ENCODE data around the gene JAGN1.

JAGN1 gene

DNA sequence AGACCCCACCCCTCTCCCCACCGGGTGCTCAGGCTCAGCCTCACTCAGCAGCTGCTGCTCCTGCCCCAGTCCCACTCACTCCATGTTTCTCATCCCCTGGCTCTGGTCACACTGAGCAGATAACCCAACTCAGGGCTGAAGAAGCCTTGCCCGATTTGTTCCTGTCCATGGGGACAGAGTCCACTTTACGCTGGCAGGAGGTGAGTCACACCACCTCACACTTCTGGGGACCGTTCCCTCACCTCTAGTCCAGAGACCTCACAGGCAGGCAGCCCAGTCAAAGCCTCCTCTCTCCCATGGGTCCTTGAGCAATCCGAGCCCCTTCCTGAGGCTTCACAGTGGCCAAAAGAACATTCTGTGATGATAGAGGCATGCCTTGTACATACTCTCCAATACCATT is 11.7 kb upstream of the JAGN1 start:
- ChIA-PET POLR2A (interaction anchor here (2.1 kb wide), 1 partner anchor 12 kb away, joined by 16 read pairs; the partner anchor contains the start of gene JAGN1), CTCF (interaction anchor here (0.6 to 1.1 kb wide), 2 partner anchors 12 to 340 kb away, joined by 3 read pairs; partner anchors contain the start of gene JAGN1)
- TF ChIP-seq ELF4 (IDR thresholded peaks at IDR 0.05) (no peak), SUZ12 (IDR thresholded peaks at IDR 0.05) (no peak), ARNT (IDR thresholded peaks at IDR 0.05) (no peak), HDGF (IDR thresholded peaks at IDR 0.05; ENCODE audit: borderline replicate concordance) (no peak), LEF1 (IDR thresholded peaks at IDR 0.05; ENCODE audit: borderline replicate concordance) (no peak), TARDBP (IDR thresholded peaks at IDR 0.05) (no peak), BHLHE40 (IDR thresholded peaks at IDR 0.05; ENCODE audit: borderline replicate concordance) (no peak), FOXK2 (IDR thresholded peaks at IDR 0.05) (no peak), FOXA1 (IDR thresholded peaks at IDR 0.05) (no peak), NFRKB (IDR thresholded peaks at IDR 0.05) (no peak), L3MBTL2 (conservative IDR thresholded peaks at IDR 0.05) (no peak), ZNF384 (IDR thresholded peaks at IDR 0.05) (no peak), CTBP1 (IDR thresholded peaks at IDR 0.05; ENCODE audit: borderline replicate concordance) (no peak), FOXM1 (IDR thresholded peaks at IDR 0.05; ENCODE audit: borderline replicate concordance) (no peak), SP1 (IDR thresholded peaks at IDR 0.05) (no peak)
- TF ChIP-seq, protein P1, sequence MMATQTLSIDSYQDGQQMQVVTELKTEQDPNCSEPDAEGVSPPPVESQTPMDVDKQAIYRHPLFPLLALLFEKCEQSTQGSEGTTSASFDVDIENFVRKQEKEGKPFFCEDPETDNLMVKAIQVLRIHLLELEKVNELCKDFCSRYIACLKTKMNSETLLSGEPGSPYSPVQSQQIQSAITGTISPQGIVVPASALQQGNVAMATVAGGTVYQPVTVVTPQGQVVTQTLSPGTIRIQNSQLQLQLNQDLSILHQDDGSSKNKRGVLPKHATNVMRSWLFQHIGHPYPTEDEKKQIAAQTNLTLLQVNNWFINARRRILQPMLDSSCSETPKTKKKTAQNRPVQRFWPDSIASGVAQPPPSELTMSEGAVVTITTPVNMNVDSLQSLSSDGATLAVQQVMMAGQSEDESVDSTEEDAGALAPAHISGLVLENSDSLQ (IDR thresholded peaks at IDR 0.05), result no peak
- no peak for DNase-seq (ENCODE audit: extremely low spot score)

DNA sequence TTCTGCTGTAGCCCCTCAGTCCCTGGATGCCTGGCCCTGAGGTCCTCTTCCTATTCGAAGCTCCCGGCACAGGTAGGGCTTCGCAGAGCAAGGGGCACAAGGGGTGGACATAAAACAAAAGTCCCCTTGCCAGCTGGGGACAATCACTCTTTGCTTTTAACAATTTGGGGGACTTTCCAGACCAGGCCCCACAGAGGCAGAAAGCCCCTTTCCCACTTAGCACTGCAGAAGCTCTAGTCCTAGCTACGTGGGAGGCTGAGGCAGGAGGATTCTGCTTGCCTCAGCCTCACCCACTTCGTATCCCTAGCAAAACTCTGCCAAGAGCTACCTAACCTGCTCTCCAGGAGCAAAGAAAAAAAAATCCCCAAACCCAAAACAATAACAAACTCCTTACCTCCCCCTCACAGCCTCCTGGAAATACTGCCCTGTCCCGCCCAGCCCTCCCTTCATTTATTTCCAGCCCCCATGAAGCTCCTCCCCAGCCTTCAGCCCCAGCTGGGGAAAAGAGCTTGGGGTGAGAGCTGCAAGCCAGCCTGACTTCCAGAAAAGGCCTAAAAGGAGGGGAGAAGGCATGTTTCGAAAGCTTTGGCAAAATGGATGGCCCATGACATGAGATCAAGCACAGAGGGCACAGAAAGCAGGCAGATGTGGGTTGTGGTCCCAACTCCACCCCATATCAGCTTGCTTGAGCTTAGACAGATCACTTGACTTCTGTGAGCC is 10.4 kb upstream of the JAGN1 start, which contains the start of gene CIDEC:
TSS of gene CIDEC (minus strand) at position 424 of the 720 bp plus-strand sequence. CDS start 1,767 bp downstream, outside the sequence.
- TF ChIP-seq BHLHE40 (IDR thresholded peaks at IDR 0.05; ENCODE audit: borderline replicate concordance) (no peak), ELF4 (IDR thresholded peaks at IDR 0.05) (no peak), ZNF384 (IDR thresholded peaks at IDR 0.05) (no peak), LEF1 (IDR thresholded peaks at IDR 0.05; ENCODE audit: borderline replicate concordance) (no peak), L3MBTL2 (conservative IDR thresholded peaks at IDR 0.05) (no peak), FOXK2 (IDR thresholded peaks at IDR 0.05) (no peak), NFRKB (IDR thresholded peaks at IDR 0.05) (no peak), CTBP1 (IDR thresholded peaks at IDR 0.05; ENCODE audit: borderline replicate concordance) (no peak), SP1 (IDR thresholded peaks at IDR 0.05) (no peak), FOXM1 (IDR thresholded peaks at IDR 0.05; ENCODE audit: borderline replicate concordance) (no peak), FOXA1 (IDR thresholded peaks at IDR 0.05) (no peak), SUZ12 (IDR thresholded peaks at IDR 0.05) (no peak), HDGF (IDR thresholded peaks at IDR 0.05; ENCODE audit: borderline replicate concordance) (no peak), ARNT (IDR thresholded peaks at IDR 0.05) (no peak)
- TF ChIP-seq, protein P1 (IDR thresholded peaks at IDR 0.05), result no peak
- POLR2A ChIA-PET, result interaction anchor here (0.9 to 2.1 kb wide), 2 partner anchors 11 to 67 kb away, joined by 3 to 16 read pairs; partner anchors contain the start of gene JAGN1
- DNase-seq (ENCODE audit: extremely low spot score), result no peak
- CTCF ChIA-PET, result interaction anchor here (0.6 kb wide), 1 partner anchor 403 kb away, joined by 5 read pairs; no protein-coding TSS in a partner anchor

DNA sequence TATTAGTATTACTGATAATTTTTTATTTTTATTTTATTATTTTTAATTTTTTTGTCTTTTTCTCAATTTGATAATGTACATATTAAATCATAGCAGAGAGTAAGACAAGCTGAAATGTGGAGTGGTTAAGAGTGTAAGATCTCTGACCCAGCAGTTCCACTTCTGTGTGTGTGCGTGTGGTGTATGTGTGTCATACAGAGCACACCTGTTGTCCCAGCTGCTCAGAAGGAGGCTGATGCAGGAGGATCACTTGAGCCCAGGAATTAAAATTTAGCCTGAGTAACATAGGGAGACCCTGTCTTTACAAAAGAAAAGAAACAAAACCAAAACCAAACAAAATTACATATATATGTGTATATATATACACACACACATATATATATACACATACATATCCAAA is 9.0 kb upstream of the JAGN1 start:
- no peak for TF ChIP-seq FOXK2 (IDR thresholded peaks at IDR 0.05)
- TF ChIP-seq LEF1 (IDR thresholded peaks at IDR 0.05; ENCODE audit: borderline replicate concordance), result no peak
- no peak for TF ChIP-seq SP1 (IDR thresholded peaks at IDR 0.05)
- TF ChIP-seq ARNT (IDR thresholded peaks at IDR 0.05), result no peak
- no peak for TF ChIP-seq FOXA1 (IDR thresholded peaks at IDR 0.05)
- no peak for TF ChIP-seq L3MBTL2 (conservative IDR thresholded peaks at IDR 0.05)
- TF ChIP-seq, protein P1 (IDR thresholded peaks at IDR 0.05), result no peak
- TF ChIP-seq HDGF (IDR thresholded peaks at IDR 0.05; ENCODE audit: borderline replicate concordance), result no peak
- TF ChIP-seq FOXM1 (IDR thresholded peaks at IDR 0.05; ENCODE audit: borderline replicate concordance), result no peak
- no peak for TF ChIP-seq TARDBP (IDR thresholded peaks at IDR 0.05)
- TF ChIP-seq CTBP1 (IDR thresholded peaks at IDR 0.05; ENCODE audit: borderline replicate concordance), result no peak
- TF ChIP-seq BHLHE40 (IDR thresholded peaks at IDR 0.05; ENCODE audit: borderline replicate concordance), result no peak
- POLR2A ChIA-PET, result no interaction called here
- CTCF ChIA-PET, result no interaction called here
- no peak for DNase-seq (ENCODE audit: extremely low spot score)

DNA sequence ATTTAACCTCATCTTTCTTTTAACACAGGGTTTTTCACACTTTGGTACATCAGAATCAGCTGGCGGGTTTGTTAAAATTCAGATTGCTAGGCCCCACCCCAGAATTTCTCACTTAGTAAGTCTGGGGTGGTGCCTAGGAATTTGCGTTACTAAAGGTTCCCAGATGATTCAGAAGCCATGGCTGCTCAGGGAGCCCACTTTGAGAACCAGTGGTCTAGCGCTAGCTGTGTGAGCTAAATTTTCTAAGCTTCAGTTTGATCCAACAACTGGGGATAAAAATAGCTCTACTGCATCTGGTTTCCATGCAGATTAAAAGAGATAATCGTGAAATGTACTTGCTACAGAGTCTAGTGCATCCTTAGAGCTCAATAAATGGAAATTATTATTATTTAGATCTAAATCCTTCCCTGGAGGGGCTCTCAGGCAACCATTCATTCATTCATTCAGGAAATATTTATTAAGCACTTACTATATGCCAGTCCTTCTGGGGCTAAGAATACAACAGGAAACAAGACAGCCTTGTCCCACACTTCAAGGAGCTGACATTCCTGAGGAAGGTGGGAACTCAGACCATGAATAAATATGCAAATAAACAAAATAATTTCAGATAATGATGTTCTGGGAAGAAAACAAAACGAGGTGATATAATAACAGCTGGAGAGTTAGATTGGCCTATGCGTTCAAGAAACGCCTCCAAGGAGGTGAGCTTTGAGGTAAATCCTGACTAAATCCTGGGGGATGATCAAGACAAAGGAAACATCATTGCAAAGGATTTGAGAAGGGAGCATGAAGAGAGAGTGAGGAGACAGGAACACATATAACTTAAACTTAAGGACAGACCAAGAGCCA is 6.5 kb upstream of the JAGN1 start:
- ChIA-PET POLR2A (interaction anchor here (1.0 to 1.2 kb wide), 2 partner anchors 10 to 40 kb away, joined by 4 read pairs; no protein-coding TSS in a partner anchor), CTCF (no interaction called here)
- DNase-seq (ENCODE audit: extremely low spot score), result no peak
- no peak for TF ChIP-seq BHLHE40 (IDR thresholded peaks at IDR 0.05; ENCODE audit: borderline replicate concordance)
- no peak for TF ChIP-seq ARNT (IDR thresholded peaks at IDR 0.05)
- TF ChIP-seq LEF1 (IDR thresholded peaks at IDR 0.05; ENCODE audit: borderline replicate concordance), result no peak
- no peak for TF ChIP-seq SUZ12 (IDR thresholded peaks at IDR 0.05)
- TF ChIP-seq HDGF (IDR thresholded peaks at IDR 0.05; ENCODE audit: borderline replicate concordance), result no peak
- TF ChIP-seq NFRKB (IDR thresholded peaks at IDR 0.05), result no peak
- TF ChIP-seq FOXK2 (IDR thresholded peaks at IDR 0.05), result no peak
- no peak for TF ChIP-seq TARDBP (IDR thresholded peaks at IDR 0.05)
- no peak for TF ChIP-seq ELF4 (IDR thresholded peaks at IDR 0.05)
- TF ChIP-seq ZNF384 (IDR thresholded peaks at IDR 0.05), result no peak
- TF ChIP-seq, protein P1 (IDR thresholded peaks at IDR 0.05), result no peak
- no peak for TF ChIP-seq FOXA1 (IDR thresholded peaks at IDR 0.05)
- TF ChIP-seq FOXM1 (IDR thresholded peaks at IDR 0.05; ENCODE audit: borderline replicate concordance), result no peak

All from HEK293T (cell line).